HG02884 (cell line): ENCODE measurements around the gene NKAIN2.
"Not testable (repeated sequence)": the region's sequence is repeated elsewhere in the genome, so short reads cannot be mapped to it uniquely, and the experiment has no call there.

Experiments
- ATAC-seq: cut with Tn5 transposase; IDR thresholded peaks from one replicate; pipeline ENCODE4 v1.9.1; 2021; ENCODE audit warnings: mild to moderate bottlenecking, moderate library complexity; ENCODE audit not compliant: unreplicated experiment

Gene NKAIN2

GRCh38 chr6:124737804-124738203 is 934.1 kb downstream of the NKAIN2 start:
- not testable (repeated sequence) for ATAC-seq

GRCh38 chr6:124738482-124738881 is 934.8 kb downstream of the NKAIN2 start:
- no peak for ATAC-seq

GRCh38 chr6:124741341-124741740 is 937.7 kb downstream of the NKAIN2 start:
- ATAC-seq, result no peak

- no peak for ATAC-seq
Observed at GRCh38 chr6:124742971-124743370, 939.3 kb downstream of the NKAIN2 start.

- ATAC-seq, result no peak
Observed at GRCh38 chr6:124743420-124743819, 939.8 kb downstream of the NKAIN2 start.

DNA sequence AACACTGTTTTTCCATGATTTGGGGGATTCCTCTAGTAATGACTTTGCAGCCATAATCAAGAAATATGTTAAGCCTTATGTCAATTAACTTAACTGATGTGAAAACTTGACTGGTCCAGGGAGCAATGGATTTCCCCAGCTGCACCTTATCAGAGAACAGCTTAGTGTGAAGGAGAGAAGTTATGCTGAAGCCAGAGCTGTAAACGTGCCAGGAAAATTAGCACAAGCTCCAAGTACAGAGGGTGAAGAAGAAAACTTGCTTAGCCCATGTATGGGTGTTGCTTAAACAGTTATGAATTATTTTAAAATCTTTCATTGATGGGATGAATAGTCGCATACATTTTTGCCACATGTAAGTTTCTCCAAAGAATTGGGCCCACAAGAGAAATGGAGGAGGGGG is 943.7 kb downstream of the NKAIN2 start:
- ATAC-seq, result no peak

DNA sequence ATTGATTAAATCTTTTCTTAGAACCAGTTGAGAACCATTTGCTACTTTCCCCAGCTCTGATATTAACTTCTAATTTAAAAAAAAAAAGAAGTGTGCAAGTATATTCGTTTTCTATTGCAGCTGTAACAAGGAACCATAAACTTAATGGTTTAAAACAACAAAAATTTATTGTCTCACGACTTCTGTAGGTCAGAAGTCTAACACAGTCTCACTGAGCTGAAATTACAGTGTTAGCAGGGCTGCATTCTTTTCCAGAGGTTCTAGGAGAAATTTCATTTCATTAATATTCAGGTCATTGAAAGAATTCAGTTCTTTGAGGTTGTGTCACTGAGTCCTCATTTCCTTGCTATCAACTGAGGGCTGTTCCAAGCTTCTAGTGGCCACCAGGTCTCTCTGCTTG is 945.1 kb downstream of the NKAIN2 start:
- no peak for ATAC-seq

- no peak for ATAC-seq
Observed at GRCh38 chr6:124753001-124753400, 949.3 kb downstream of the NKAIN2 start.

- ATAC-seq, result no peak
Observed at GRCh38 chr6:124753562-124754105, 950.0 kb downstream of the NKAIN2 start.

GRCh38 chr6:124755321-124755720 is 951.7 kb downstream of the NKAIN2 start:
- no peak for ATAC-seq

- no peak for ATAC-seq
Observed at GRCh38 chr6:124757560-124757959, 953.9 kb downstream of the NKAIN2 start.

DNA sequence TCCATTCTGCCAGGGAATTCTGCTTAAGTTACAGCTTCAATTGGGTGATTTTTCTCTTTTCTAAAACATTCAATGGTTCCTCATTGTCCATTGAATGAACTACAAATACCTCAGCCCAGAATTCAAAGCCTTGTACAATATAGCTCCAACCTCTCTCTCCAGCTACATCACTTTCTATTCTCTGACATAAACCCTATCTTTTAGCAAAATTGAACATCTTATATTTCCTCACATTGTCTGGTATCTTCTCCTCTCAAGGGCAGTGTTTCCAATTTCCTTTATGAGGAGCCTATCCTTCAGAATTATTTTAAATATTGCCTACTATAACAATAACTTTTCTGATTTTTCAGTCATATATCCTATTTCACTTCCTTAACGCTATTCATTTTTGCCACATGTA is 955.0 kb downstream of the NKAIN2 start:
- ATAC-seq, result no peak

GRCh38 chr6:124765280-124765679 is 961.6 kb downstream of the NKAIN2 start:
- ATAC-seq, result no peak

- ATAC-seq, result no peak
Observed at GRCh38 chr6:124768224-124768623, 964.6 kb downstream of the NKAIN2 start.

GRCh38 chr6:124769811-124770544 is 966.3 kb downstream of the NKAIN2 start:
- ATAC-seq, result no peak

DNA sequence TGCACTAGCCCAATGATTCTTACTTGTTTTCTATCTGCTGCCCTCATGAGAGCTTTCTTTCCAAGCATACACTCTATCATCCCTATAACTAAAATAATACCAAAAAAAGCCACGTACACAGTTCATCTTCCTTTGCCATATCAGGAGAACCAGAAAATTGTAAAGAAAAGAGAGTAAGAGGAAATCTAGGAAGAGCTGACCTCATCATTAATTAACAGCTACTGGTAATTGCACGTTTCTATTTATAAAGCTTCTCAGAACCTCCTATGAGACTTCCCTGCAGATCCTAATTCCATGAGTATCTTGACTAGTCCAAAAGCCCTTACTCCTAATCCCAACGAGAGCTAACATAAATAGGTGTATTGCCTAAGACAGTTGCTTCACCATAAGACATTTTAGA is 967.1 kb downstream of the NKAIN2 start:
- no peak for ATAC-seq

GRCh38 chr6:124772733-124773319 is 969.2 kb downstream of the NKAIN2 start:
- ATAC-seq, result no peak

- no peak for ATAC-seq
Observed at GRCh38 chr6:124775121-124775520, 971.5 kb downstream of the NKAIN2 start.

DNA sequence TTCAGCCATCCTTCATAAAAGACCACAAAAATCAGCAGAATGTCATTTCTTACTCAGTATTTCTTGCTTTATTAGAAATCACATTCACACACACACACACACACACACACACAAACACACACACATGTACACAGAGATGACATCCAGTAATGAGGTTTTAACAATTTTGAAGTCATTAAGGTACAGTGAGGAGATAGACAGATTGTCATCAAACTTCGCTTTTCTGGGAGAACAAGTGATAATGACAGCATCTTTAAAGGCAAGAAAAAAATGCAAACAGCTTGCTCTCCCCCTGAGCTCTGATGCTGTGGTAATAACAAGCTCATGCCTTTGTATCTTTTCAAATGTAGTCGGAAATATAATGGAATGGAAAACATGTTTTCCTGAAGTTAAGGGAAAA is 974.2 kb downstream of the NKAIN2 start:
- ATAC-seq, result no peak

GRCh38 chr6:124780623-124781022 is 977.0 kb downstream of the NKAIN2 start:
- no peak for ATAC-seq

DNA sequence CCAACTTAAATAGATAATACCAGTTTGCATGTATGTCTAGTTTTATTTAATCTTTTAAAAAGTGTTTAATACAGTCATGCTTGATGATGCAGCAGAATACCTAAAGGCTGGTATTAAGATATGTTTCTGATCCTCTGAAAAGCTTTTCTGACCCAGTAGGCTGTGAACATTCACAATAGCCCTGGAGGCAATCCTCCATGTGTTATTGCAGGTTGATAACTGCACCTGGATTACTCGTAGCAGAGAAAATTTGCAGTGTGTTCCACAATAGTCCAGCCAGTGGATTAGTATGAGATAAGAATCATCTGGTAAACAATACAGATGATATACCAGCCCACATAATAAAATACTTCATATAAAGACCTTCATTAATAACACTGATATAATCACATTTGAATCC is 979.7 kb downstream of the NKAIN2 start:
- ATAC-seq, result no peak

DNA sequence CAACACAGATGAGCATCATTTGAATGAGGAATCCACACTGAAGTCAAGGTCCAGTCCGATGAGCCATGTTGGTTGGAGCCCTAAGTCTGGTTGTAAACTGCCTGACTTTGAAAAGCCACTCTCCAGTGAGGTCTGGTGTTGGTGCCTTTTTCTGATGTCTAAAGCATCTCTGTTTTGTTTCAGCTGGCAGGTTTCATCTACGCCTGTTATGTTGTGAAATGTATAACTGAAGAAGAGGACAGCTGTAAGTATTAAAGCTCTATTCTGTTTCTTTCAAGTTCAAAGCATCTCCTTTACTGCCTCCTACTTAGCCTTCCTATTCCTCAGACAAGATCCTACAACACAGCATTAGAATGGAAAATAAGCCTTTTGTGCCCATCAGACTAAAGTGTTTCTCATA is 987.5 kb downstream of the NKAIN2 start:
- no peak for ATAC-seq
